Measurements from ENCODE around the gene SEPTIN1. TPM values are rescaled to one million over a fixed set of nuclear protein-coding genes. Genes with fewer than 3 reads are reported as not detected.

SEPTIN1 gene
- polyA plus RNA-seq, 3 donors: 0.31 to 0.60 (median 0.49) TPM

- H3K4me1 ChIP-seq (ENCODE audit: control insufficient read depth in 1 of 2, insufficient read depth in 2 of 2, low read length in 2 of 2): peaks cover 27 to 40% of the 10 kb centered on the region in 2 donors
- Mint-ChIP-seq H3K36me3 (peaks cover 4 to 12% of the 10 kb centered on the region in 2 donors), H3K4me3 (peak overlapping the region; percentile 74 to 89), H3K27ac (peak overlapping the region; percentile 94 to 98 (median 96)), H3K9me3 (peaks cover 0 to 6% (median 0%) of the 10 kb centered on the region in 7 donors), H3K4me1 (peaks cover 41% of the 10 kb centered on the region), H3K27me3 (ENCODE audit: low read depth in 3 of 3) (peaks cover 0 to 6% (median 0%) of the 10 kb centered on the region in 3 donors)
- H2AFZ ChIP-seq (ENCODE audit: insufficient read depth, low read depth, low read length, poor library complexity, severe bottlenecking): peak overlapping the region; percentile 75
- peak overlapping the region; percentile 84 to 88 for H3K27ac ChIP-seq (ENCODE audit: low read depth in 1 of 2, low read length in 2 of 2)
- H3K4me3 ChIP-seq (replicated peaks in 1 of 3; ENCODE audit: low read depth in 2 of 3, low read length in 3 of 3): peak overlapping the region; percentile 34 to 72 (median 36)
- TF ChIP-seq CTCF (IDR thresholded peaks at IDR 0.05): no peak
- peaks cover 4 to 13% of the 10 kb centered on the region in 2 donors for H3K36me3 ChIP-seq (replicated peaks in 1 of 2; ENCODE audit: control insufficient read depth in 1 of 2, insufficient read depth in 2 of 2, low read length in 2 of 2)
- WGBS (ENCODE audit: insufficient coverage): 23% methylated on average over 11 of the region's 11 CpGs
- no peaks in the 10 kb centered on the region for H3K9me3 ChIP-seq (replicated peaks in 1 of 2; ENCODE audit: control insufficient read depth in 1 of 2, insufficient read depth in 1 of 2, low read length in 2 of 2)
- no peak for DNase-seq
- peaks cover 38% of the 10 kb centered on the region for H3K79me2 ChIP-seq (ENCODE audit: insufficient read depth, low read length)
- peak overlapping the region; percentile 41 for H3K9ac ChIP-seq (ENCODE audit: insufficient read depth, low read length, poor library complexity, severe bottlenecking)
- H4K20me1 ChIP-seq (ENCODE audit: insufficient read depth, low read length): peaks cover 28% of the 10 kb centered on the region
- H3K4me2 ChIP-seq (replicated peaks; ENCODE audit: extremely low read depth, low read length, poor library complexity, severe bottlenecking): peak overlapping the region; percentile 81
- intact Hi-C loops (cut with micrococcal nuclease): loop anchor here (2.0 to 10.0 kb wide), 4 partner anchors 17 to 343 kb away; partner anchors contain the start of genes CD2BP2 (in 1 of the 2), FBRS (in 1 of the 2) and PRR14 (in 1 of the 2)
- no peaks in the 10 kb centered on the region for H3K27me3 ChIP-seq (ENCODE audit: control insufficient read depth in 2 of 2, insufficient read depth in 2 of 2, low read length in 2 of 2)
Measured at GRCh38 chr16:30371248-30371816, 11.0 kb downstream of the SEPTIN1 start.

- intact Hi-C loops (cut with micrococcal nuclease): loop anchor here (1.0 to 10.0 kb wide), 5 partner anchors 8 to 344 kb away; partner anchors contain the start of genes CD2BP2 (in 1 of the 2), FBRS (in 1 of the 2) and PRR14 (in 1 of the 2)
- Histone ChIP-seq H3K4me1 (ENCODE audit: control insufficient read depth in 1 of 2, insufficient read depth in 2 of 2, low read length in 2 of 2) (peaks cover 27 to 40% of the 10 kb centered on the region in 2 donors), H3K9ac (ENCODE audit: insufficient read depth, low read length, poor library complexity, severe bottlenecking) (peak within 1 kb of the TSS; percentile 88), H3K36me3 (replicated peaks in 1 of 2; ENCODE audit: control insufficient read depth in 1 of 2, insufficient read depth in 2 of 2, low read length in 2 of 2) (peaks cover 8 to 17% of the 10 kb centered on the region in 2 donors), H3K4me3 (replicated peaks in 1 of 3; ENCODE audit: low read depth in 2 of 3, low read length in 3 of 3) (peak within 1 kb of the TSS; percentile 57 to 96 (median 60)), H3K27me3 (ENCODE audit: control insufficient read depth in 2 of 2, insufficient read depth in 2 of 2, low read length in 2 of 2) (no peaks in the 10 kb centered on the region), H4K20me1 (ENCODE audit: insufficient read depth, low read length) (peaks cover 34% of the 10 kb centered on the region), H2AFZ (ENCODE audit: insufficient read depth, low read depth, low read length, poor library complexity, severe bottlenecking) (peak within 1 kb of the TSS; percentile 75), H3K4me2 (replicated peaks; ENCODE audit: extremely low read depth, low read length, poor library complexity, severe bottlenecking) (peak within 1 kb of the TSS; percentile 100), H3K79me2 (ENCODE audit: insufficient read depth, low read length) (peaks cover 44% of the 10 kb centered on the region), H3K9me3 (replicated peaks in 1 of 2; ENCODE audit: control insufficient read depth in 1 of 2, insufficient read depth in 1 of 2, low read length in 2 of 2) (no peaks in the 10 kb centered on the region), H3K27ac (ENCODE audit: low read depth in 1 of 2, low read length in 2 of 2) (peak within 1 kb of the TSS; percentile 86 to 88)
- peaks cover 43% of the 10 kb centered on the region for H3K4me1 Mint-ChIP-seq
- DNase-seq: peak; percentile 100
- peak within 1 kb of the TSS; percentile 94 to 98 (median 97) for H3K27ac Mint-ChIP-seq
- WGBS (ENCODE audit: insufficient coverage): under 1% methylated on average over 23 of the region's 40 CpGs
- peaks cover 6 to 15% of the 10 kb centered on the region in 2 donors for H3K36me3 Mint-ChIP-seq
- peaks cover 0 to 6% (median 0%) of the 10 kb centered on the region in 3 donors for H3K27me3 Mint-ChIP-seq (ENCODE audit: low read depth in 3 of 3)
- H3K4me3 Mint-ChIP-seq: peak within 1 kb of the TSS; percentile 92 to 97
- TF ChIP-seq CTCF (IDR thresholded peaks at IDR 0.05): no peak
- H3K9me3 Mint-ChIP-seq: peaks cover 0 to 6% (median 0%) of the 10 kb centered on the region in 7 donors
Measured at GRCh38 chr16:30370456-30371247, 11.7 kb downstream of the SEPTIN1 start, which contains the start of gene TBC1D10B. TBC1D10B (minus strand) TSS chr16:30370494; CDS start chr16:30370183, 311 bp downstream.

Measured in CD14-positive monocyte (primary cell).